Heart left ventricle (tissue), 13 donors: ENCODE results near the gene PTTG1IP.

Experiments
- CTCF ChIP-seq, 12 donors: fragments of 200-600 bp; sonication (generic) in 4 of 12; IDR thresholded peaks; one replicate each; pipeline versions ENCODE4 v1.5.0 to v1.8.0; 2018 to 2022; ENCODE audit warnings: antibody characterized with exemption in 12 of 12, mild to moderate bottlenecking in 5 of 12
- POLR2A ChIP-seq, 2 donors: fragments of 450-650 bp; IDR thresholded peaks; one replicate each; pipeline ENCODE4 v1.6.1; 2017; ENCODE audit warnings: antibody characterized with exemption in 2 of 2, mild to moderate bottlenecking in 2 of 2, moderate library complexity in 2 of 2
- donor health status: ischemic (EF 13 %, LVEDD 7.1; RV severe dilation, severe dysfunction).
- donor health status: DM: no; HTN: yes; CAD: no.
- donor health status: DM: no; HTN: no; CAD: no.
- donor health status: ischemic (EF 25% LVEDD 6.9; RV normal size, moderate dysfunction).
- donor health status: ischemic (EF 25% LVEDD 5.7; RV mildly dilated, moderate dysfunction).
- donor health status: ischemic (EF 35%, LVEDD 5.7; RV mildly dilated, moderate dysfunction).
- donor health status: nonischemic (EF 11% LVEDD 7.7; RV severe dilation, severe dysfunction).
- donor health status: DM: yes; HTN: yes; CAD: no.
- donor health status: PGD.
- donor health status: ischemic (EF 29% LVEDD 5.4; RV normal size, mild dysfunction).
- donor health status: nonischemic (EF 23%, LVEDD 6.1; RV moderate dilation, normal function).

GRCh38 chr21:44893278-44893556, 19.7 kb upstream of the PTTG1IP start:
- TF ChIP-seq CTCF (IDR thresholded peaks at IDR 0.05) (no peak), POLR2A (IDR thresholded peaks at IDR 0.05) (no peak)
